ENCODE results near the gene RAB7B.

- TF ChIP-seq CTCF (IDR thresholded peaks at IDR 0.05) (no peak), POLR2AphosphoS5 (IDR thresholded peaks at IDR 0.05) (no peak), POLR2A (IDR thresholded peaks at IDR 0.05) (no peak)
Observed at GRCh38 chr1:206020393-206021007, 17.3 kb upstream of the RAB7B start.
